ENCODE results near the gene PPM1D. TPM values are rescaled to one million over a fixed set of nuclear protein-coding genes. Genes with fewer than 3 reads are reported as not detected.
A peak's percentile ranks its signal among the peaks of the same experiment; 100 is the strongest.
"Not testable (repeated sequence)": the region's sequence is repeated elsewhere in the genome, so short reads cannot be mapped to it uniquely, and the experiment has no call there.

Gene PPM1D
- total RNA-seq, 4 donors from 2014 or later, result 14.9 to 25.9 (median 15.6) TPM

GRCh38 chr17:60602871-60603270 lies 2.9 kb downstream of the PPM1D start:
- WGBS, 2 donors, result 0 to 9% methylated on average over 1 of the region's 1 CpG
- H3K4me1 ChIP-seq, result peaks cover 0 to 59% (median 23%) of the 10 kb centered on the region in 4 donors
- no peaks in the 10 kb centered on the region for H3K27me3 ChIP-seq
- TF ChIP-seq POLR2A (IDR thresholded peaks at IDR 0.05), result no peak
- no peak for TF ChIP-seq CTCF (IDR thresholded peaks at IDR 0.05)
- TF ChIP-seq EP300 (IDR thresholded peaks at IDR 0.05), result no peak
- H3K4me3 ChIP-seq, result peak overlapping the region; percentile 5 to 97 (median 86)
- DNase-seq (ENCODE audit: low spot score in 2 of 2), result no peak
- no peaks in the 10 kb centered on the region for H3K9me3 ChIP-seq
- H3K36me3 ChIP-seq, result no peaks in the 10 kb centered on the region
- peak overlapping the region in 2 of 4 donors; percentile 99 for H3K27ac ChIP-seq

GRCh38 chr17:60603477-60603876 lies 3.5 kb downstream of the PPM1D start:
- Histone ChIP-seq H3K4me1 (peaks cover 0 to 54% (median 23%) of the 10 kb centered on the region in 4 donors), H3K27ac (peak overlapping the region in 2 of 4 donors; percentile 99)
- 93% methylated on average over 10 of the region's 10 CpGs for WGBS, 2 donors
- not testable (repeated sequence) for H3K9me3 ChIP-seq; H3K27me3 ChIP-seq; H3K4me3 ChIP-seq; DNase-seq (ENCODE audit: low spot score in 2 of 2); H3K36me3 ChIP-seq

- H3K4me3 ChIP-seq, result no peak overlapping the region
- TF ChIP-seq EP300 (IDR thresholded peaks at IDR 0.05), result no peak
- no peak for TF ChIP-seq POLR2A (IDR thresholded peaks at IDR 0.05)
- TF ChIP-seq CTCF (IDR thresholded peaks at IDR 0.05), result no peak
- DNase-seq (ENCODE audit: low spot score in 2 of 2), result no peak
- H3K27me3 ChIP-seq, result no peaks in the 10 kb centered on the region
- H3K9me3 ChIP-seq, result no peaks in the 10 kb centered on the region
- peak overlapping the region in 1 of 4 donors; percentile 59 for H3K27ac ChIP-seq
- WGBS, 2 donors, result 88 to 90% methylated on average over 5 of the region's 5 CpGs
- H3K4me1 ChIP-seq, result peaks cover 0 to 46% (median 20%) of the 10 kb centered on the region in 4 donors
- no peaks in the 10 kb centered on the region for H3K36me3 ChIP-seq
Observed at GRCh38 chr17:60604686-60605334, 4.8 kb downstream of the PPM1D start.

GRCh38 chr17:60606036-60606435 lies 6.0 kb downstream of the PPM1D start:
- DNase-seq (ENCODE audit: low spot score in 2 of 2), result no peak
- H3K27me3 ChIP-seq, result no peaks in the 10 kb centered on the region
- H3K4me1 ChIP-seq, result peaks cover 0 to 57% (median 21%) of the 10 kb centered on the region in 4 donors
- no peak overlapping the region for H3K27ac ChIP-seq
- H3K9me3 ChIP-seq, result no peaks in the 10 kb centered on the region
- H3K36me3 ChIP-seq, result no peaks in the 10 kb centered on the region
- H3K4me3 ChIP-seq, result no peak overlapping the region
- TF ChIP-seq CTCF (IDR thresholded peaks at IDR 0.05) (no peak), EP300 (IDR thresholded peaks at IDR 0.05) (no peak), POLR2A (IDR thresholded peaks at IDR 0.05) (no peak)

- no peak for DNase-seq (ENCODE audit: low spot score in 2 of 2)
- H3K4me1 ChIP-seq, result peaks cover 0 to 41% (median 5%) of the 10 kb centered on the region in 4 donors
- WGBS, 2 donors, result 84 to 91% methylated on average over 2 of the region's 2 CpGs
- H3K4me3 ChIP-seq, result no peak overlapping the region
- H3K36me3 ChIP-seq, result peaks cover 0 to 6% (median 0%) of the 10 kb centered on the region in 3 donors
- TF ChIP-seq EP300 (IDR thresholded peaks at IDR 0.05) (no peak), POLR2A (IDR thresholded peaks at IDR 0.05) (no peak), CTCF (IDR thresholded peaks at IDR 0.05) (no peak)
- no peaks in the 10 kb centered on the region for H3K27me3 ChIP-seq
- no peaks in the 10 kb centered on the region for H3K9me3 ChIP-seq
- H3K27ac ChIP-seq, result no peak overlapping the region
Observed at GRCh38 chr17:60610473-60610872, 10.5 kb downstream of the PPM1D start.

- peaks cover 0 to 42% (median 5%) of the 10 kb centered on the region in 4 donors for H3K4me1 ChIP-seq
Observed at GRCh38 chr17:60611321-60611720, 11.3 kb downstream of the PPM1D start.

More at GRCh38 chr17:60611321-60611720, 11.3 kb downstream of the PPM1D start:
- H3K9me3 ChIP-seq; H3K27me3 ChIP-seq; H3K36me3 ChIP-seq; H3K27ac ChIP-seq; DNase-seq (ENCODE audit: low spot score in 2 of 2); H3K4me3 ChIP-seq: not testable (repeated sequence)
- 89 to 91% methylated on average over 5 of the region's 5 CpGs for WGBS, 2 donors
